ENCODE measurements around the gene MCM10.

GRCh38 chr10:13222151-13222550 lies 60.8 kb downstream of the MCM10 start:
- TF ChIP-seq, protein P1, sequence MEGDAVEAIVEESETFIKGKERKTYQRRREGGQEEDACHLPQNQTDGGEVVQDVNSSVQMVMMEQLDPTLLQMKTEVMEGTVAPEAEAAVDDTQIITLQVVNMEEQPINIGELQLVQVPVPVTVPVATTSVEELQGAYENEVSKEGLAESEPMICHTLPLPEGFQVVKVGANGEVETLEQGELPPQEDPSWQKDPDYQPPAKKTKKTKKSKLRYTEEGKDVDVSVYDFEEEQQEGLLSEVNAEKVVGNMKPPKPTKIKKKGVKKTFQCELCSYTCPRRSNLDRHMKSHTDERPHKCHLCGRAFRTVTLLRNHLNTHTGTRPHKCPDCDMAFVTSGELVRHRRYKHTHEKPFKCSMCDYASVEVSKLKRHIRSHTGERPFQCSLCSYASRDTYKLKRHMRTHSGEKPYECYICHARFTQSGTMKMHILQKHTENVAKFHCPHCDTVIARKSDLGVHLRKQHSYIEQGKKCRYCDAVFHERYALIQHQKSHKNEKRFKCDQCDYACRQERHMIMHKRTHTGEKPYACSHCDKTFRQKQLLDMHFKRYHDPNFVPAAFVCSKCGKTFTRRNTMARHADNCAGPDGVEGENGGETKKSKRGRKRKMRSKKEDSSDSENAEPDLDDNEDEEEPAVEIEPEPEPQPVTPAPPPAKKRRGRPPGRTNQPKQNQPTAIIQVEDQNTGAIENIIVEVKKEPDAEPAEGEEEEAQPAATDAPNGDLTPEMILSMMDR (IDR thresholded peaks at IDR 0.05) = no peak
- no peak for TF ChIP-seq POLR2A (IDR thresholded peaks at IDR 0.05)
